AG09309 (cell line): ENCODE data around the gene COL9A3.

Source experiments
- DNase-seq: peaks from one replicate; pipeline ENCODE4 v3.0.0-alpha.2; 2010; ENCODE audit warnings: low read depth
- H3K4me3 ChIP-seq: 2 replicates; pipeline ENCODE4 v1.5.1; 2011; ENCODE audit warnings: mild to moderate bottlenecking, low read depth, low read length, moderate library complexity; ENCODE audit not compliant: control insufficient read depth
- TF ChIP-seq, protein P1 (sequence below): IDR thresholded peaks from 2 replicates; pipeline ENCODE4 v1.5.1; 2011; ENCODE audit warnings: mild to moderate bottlenecking, low read depth, low read length, inconsistent platforms; ENCODE audit not compliant: insufficient read depth, control insufficient read depth; ENCODE audit errors: missing control alignments

The COL9A3 gene

DNA sequence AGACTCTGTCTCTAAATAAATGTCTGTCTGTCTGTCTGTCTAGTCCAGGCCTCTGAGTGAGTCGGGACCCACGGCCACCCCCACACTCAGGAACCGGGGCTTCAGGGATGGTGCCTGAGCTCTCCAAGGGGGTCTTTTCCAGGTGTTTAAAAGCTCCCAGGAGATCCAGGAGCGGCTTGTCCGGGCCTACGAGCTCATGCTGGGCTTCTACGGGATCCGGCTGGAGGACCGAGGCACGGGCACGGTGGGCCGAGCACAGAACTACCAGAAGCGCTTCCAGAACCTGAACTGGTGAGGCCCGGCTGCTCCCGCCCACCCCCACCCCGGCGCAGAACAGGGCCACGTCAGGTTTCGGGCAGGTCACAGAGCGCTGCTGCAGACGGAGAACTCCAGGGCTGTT is 5.5 kb upstream of the COL9A3 start:
- DNase-seq: no peak
- H3K4me3 ChIP-seq: no peak overlapping the region
- TF ChIP-seq, protein P1, sequence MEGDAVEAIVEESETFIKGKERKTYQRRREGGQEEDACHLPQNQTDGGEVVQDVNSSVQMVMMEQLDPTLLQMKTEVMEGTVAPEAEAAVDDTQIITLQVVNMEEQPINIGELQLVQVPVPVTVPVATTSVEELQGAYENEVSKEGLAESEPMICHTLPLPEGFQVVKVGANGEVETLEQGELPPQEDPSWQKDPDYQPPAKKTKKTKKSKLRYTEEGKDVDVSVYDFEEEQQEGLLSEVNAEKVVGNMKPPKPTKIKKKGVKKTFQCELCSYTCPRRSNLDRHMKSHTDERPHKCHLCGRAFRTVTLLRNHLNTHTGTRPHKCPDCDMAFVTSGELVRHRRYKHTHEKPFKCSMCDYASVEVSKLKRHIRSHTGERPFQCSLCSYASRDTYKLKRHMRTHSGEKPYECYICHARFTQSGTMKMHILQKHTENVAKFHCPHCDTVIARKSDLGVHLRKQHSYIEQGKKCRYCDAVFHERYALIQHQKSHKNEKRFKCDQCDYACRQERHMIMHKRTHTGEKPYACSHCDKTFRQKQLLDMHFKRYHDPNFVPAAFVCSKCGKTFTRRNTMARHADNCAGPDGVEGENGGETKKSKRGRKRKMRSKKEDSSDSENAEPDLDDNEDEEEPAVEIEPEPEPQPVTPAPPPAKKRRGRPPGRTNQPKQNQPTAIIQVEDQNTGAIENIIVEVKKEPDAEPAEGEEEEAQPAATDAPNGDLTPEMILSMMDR: no peak

DNA sequence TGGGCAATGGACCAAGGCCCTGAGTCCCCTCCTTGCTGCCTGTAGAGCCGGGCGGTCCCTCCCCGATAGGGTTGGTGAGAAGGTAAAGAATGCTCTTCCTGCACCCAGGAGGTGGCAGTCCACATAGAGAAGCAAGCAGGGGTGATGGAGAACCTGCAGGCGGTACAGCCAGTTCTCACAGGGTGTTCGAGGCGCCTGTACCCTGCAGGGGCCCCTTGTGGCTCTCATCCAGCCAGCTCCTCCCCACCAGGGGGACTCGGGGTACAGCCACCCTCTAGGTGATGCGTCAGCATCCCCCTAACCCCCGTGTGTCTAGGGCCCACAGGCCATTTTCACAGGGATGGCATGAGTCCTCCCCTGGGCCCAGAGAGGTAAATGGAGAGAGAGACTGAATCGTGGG is 5.1 kb upstream of the COL9A3 start:
- TF ChIP-seq, protein P1: no peak
- DNase-seq: no peak
- no peak overlapping the region for H3K4me3 ChIP-seq

DNA sequence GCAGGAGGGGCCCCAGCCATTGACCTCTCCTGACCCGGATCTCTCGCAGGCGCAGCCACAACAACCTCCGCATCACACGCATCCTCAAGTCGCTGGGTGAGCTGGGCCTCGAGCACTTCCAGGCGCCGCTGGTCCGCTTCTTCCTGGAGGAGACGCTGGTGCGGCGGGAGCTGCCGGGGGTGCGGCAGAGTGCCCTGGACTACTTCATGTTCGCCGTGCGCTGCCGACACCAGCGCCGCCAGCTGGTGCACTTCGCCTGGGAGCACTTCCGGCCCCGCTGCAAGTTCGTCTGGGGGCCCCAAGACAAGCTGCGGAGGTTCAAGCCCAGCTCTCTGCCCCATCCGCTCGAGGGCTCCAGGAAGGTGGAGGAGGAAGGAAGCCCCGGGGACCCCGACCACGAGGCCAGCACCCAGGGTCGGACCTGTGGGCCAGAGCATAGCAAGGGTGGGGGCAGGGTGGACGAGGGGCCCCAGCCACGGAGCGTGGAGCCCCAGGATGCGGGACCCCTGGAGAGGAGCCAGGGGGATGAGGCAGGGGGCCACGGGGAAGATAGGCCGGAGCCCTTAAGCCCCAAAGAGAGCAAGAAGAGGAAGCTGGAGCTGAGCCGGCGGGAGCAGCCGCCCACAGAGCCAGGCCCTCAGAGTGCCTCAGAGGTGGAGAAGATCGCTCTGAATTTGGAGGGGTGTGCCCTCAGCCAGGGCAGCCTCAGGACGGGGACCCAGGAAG is 4.5 kb upstream of the COL9A3 start:
- no peak overlapping the region for H3K4me3 ChIP-seq
- no peak for DNase-seq
- TF ChIP-seq, protein P1: no peak

DNA sequence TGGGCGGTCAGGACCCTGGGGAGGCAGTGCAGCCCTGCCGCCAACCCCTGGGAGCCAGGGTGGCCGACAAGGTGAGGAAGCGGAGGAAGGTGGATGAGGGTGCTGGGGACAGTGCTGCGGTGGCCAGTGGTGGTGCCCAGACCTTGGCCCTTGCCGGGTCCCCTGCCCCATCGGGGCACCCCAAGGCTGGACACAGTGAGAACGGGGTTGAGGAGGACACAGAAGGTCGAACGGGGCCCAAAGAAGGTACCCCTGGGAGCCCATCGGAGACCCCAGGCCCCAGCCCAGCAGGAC is 4.0 kb upstream of the COL9A3 start:
- TF ChIP-seq, protein P1: no peak

DNA sequence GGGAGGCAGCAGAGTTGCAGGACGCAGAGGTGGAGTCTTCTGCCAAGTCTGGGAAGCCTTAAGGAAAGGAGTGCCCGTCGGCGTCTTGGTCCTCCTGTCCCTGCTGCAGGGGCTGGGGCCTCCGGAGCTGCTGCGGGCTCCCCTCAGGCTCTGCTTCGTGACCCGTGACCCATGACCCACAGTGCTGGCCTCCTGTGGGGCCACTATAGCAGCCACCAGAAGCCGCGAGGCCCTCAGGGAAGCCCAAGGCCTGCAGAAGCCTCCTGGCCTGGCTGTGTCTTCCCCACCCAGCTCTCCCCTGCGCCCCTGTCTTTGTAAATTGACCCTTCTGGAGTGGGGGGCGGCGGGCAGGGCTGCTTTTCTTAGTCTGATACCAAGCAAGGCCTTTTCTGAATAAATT is 3.3 kb upstream of the COL9A3 start:
- TF ChIP-seq, protein P1: no peak
- no peak for DNase-seq
- H3K4me3 ChIP-seq: no peak overlapping the region

More for the DNA sequence above, 4.0 kb upstream of the COL9A3 start:
- no peak for DNase-seq
- H3K4me3 ChIP-seq: no peak overlapping the region

DNA sequence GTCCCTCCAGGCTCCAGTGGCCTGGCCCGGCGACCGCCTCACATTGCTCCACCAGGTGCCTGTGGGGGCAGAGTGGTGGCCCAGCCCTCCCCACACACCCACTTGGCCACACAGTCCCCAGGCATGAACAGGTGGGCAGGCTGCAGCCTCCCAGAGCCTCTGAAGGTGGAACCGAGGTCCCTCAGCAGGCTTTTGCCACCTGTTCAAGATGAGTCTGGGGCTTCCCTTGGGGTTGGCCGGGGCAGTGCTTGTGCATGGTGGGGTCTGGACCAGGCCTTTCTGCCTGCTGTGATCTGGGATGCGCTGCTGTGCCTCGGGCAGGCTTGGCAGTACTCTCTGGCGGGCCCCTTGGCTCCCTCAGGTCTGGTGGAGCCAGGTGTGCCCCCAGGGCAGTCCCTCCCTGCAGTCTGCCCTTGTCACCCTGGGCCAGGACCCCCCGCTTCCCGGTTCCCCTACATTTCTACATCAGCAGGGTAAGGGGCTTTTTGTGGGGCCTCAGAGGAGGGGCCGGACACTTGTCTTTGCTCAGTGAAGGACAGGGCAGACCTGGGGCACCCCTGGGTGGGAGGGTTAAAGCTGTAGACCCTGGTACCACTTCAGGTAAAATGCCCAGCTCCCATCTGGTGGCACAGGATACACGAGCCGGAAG is 2.7 kb upstream of the COL9A3 start:
- TF ChIP-seq, protein P1: no peak
- H3K4me3 ChIP-seq: no peak overlapping the region
- no peak for DNase-seq
